ENCODE measurements around the gene TMEM119. TPM values are rescaled to one million over a fixed set of nuclear protein-coding genes. Genes with fewer than 3 reads are reported as not detected.

TMEM119 gene
- total and polyA plus RNA-seq, 10 of the 15 experiments (the other 5 are each of a cell fraction or from before 2014, with no cell fraction given) = 0.11 to 0.44 (median 0.19) TPM; not detected in 5

GRCh38 chr12:108596854-108597558 is 878 bp downstream of the TMEM119 start (continued):
- no peak for TF ChIP-seq REST (IDR thresholded peaks at IDR 0.05; ENCODE audit: low read depth, low read length)
- TF ChIP-seq TAF1 (IDR thresholded peaks at IDR 0.05; ENCODE audit: borderline replicate concordance, low read depth, low read length) = no peak
- TF ChIP-seq ATF2 (IDR thresholded peaks at IDR 0.05; ENCODE audit: low read length) = no peak

GRCh38 chr12:108595711-108596647 is 1.9 kb downstream of the TMEM119 start:
- no peak overlapping the region for H3K27ac ChIP-seq (ENCODE audit: control insufficient read depth, insufficient read depth)
- H4K20me1 ChIP-seq (ENCODE audit: control insufficient read depth, insufficient read depth) = no peaks in the 10 kb centered on the region
- no peak overlapping the region for H3K9ac ChIP-seq (ENCODE audit: control insufficient read depth, insufficient read depth, low read length)
- no peaks in the 10 kb centered on the region for H3K79me2 ChIP-seq (ENCODE audit: control insufficient read depth, insufficient read depth, low read length)
- no peaks in the 10 kb centered on the region for H3K4me1 ChIP-seq (ENCODE audit: control insufficient read depth, insufficient read depth, low read length)
- BruUV-seq (replicated peaks) = no TSS peak
- ChIA-PET RAD21 (ENCODE audit: unreplicated experiment) (no interaction called here), CTCF (interaction anchor here (1.2 to 1.3 kb wide), 2 partner anchors 24 to 31 kb away, joined by 3 read pairs; no protein-coding TSS in a partner anchor), POLR2A (interaction anchor here (0.6 kb wide), 1 partner anchor 255 kb away, joined by 3 read pairs; no protein-coding TSS in a partner anchor), SMC1A (ENCODE audit: uncharacterized antibody, unreplicated experiment) (interaction anchor here (0.7 to 1.5 kb wide), 4 partner anchors 8 to 44 kb away, joined by 3 to 5 read pairs (median 4); no protein-coding TSS in a partner anchor)
- in situ Hi-C loops (cut with MboI) = no loop called here
- H3K36me3 ChIP-seq (ENCODE audit: control insufficient read depth in 2 of 2, insufficient read depth in 2 of 2, low read length in 1 of 2) = no peaks in the 10 kb centered on the region
- DNase-seq (ENCODE audit: low read depth, low spot score) (no peak), FAIRE-seq (no peak), ATAC-seq (no peak)
- WGBS (ENCODE audit: insufficient coverage, insufficient replicate concordance, low lambda C conversion rate, missing lambda C conversion rate) = 71% methylated on average over 17 of the region's 17 CpGs
- H2AFZ ChIP-seq (ENCODE audit: control insufficient read depth, low read depth, low read length) = no peak overlapping the region
- no peaks in the 10 kb centered on the region for H3K27me3 ChIP-seq (replicated peaks in 1 of 2; ENCODE audit: control insufficient read depth in 2 of 2, insufficient read depth in 2 of 2, low read length in 1 of 2)
- H3K4me2 ChIP-seq (ENCODE audit: control insufficient read depth, insufficient read depth) = no peak overlapping the region
- intact Hi-C loops (cut with micrococcal nuclease; ENCODE audit: unreplicated experiment) = no loop called here
- no peak overlapping the region for H3K4me3 ChIP-seq
- no peaks in the 10 kb centered on the region for H3K9me3 ChIP-seq (replicated peaks; ENCODE audit: control insufficient read depth, insufficient read depth, low read length)
- TF ChIP-seq BMI1 (IDR thresholded peaks at IDR 0.05; ENCODE audit: borderline replicate concordance) (no peak), CBX3 (IDR thresholded peaks at IDR 0.05; ENCODE audit: borderline replicate concordance, low read depth) (no peak), NFIC (IDR thresholded peaks at IDR 0.05; ENCODE audit: low read depth, low read length) (no peak), E4F1 (IDR thresholded peaks at IDR 0.05; ENCODE audit: borderline replicate concordance, partially characterized antibody) (no peak), MEF2A (IDR thresholded peaks at IDR 0.05; ENCODE audit: insufficient read depth, low read depth, low read length) (no peak), ZNF207 (IDR thresholded peaks at IDR 0.05; ENCODE audit: borderline replicate concordance) (no peak), JUND (IDR thresholded peaks at IDR 0.05; ENCODE audit: low read depth, low read length) (no peak), HDGF (IDR thresholded peaks at IDR 0.05) (no peak), EED (IDR thresholded peaks at IDR 0.05; ENCODE audit: low read depth) (no peak), PAX8 (IDR thresholded peaks at IDR 0.05) (no peak)

Data from GM12878 (cell line).